GM12878 (cell line): ENCODE results near the gene CDH9. TPM values are rescaled to one million over a fixed set of nuclear protein-coding genes. Genes with fewer than 3 reads are reported as not detected.

ENCODE experiments used
- ATAC-seq: fragments of 200-7000 bp; cut with Tn5 transposase; 3 replicates; pipeline ENCODE4 v1.9.1; 2020; ENCODE audit warnings: mild to moderate bottlenecking, moderate library complexity
- BruUV-seq: library from RNA; stranded (reverse); fragments of 400-500 nt; replicated peaks from 2 replicates; lab custom pipeline; 2021; lab: Mats Ljungman, UMichigan
- CTCF ChIA-PET: fragments of 300-600 bp; sonication (Branson Sonifier 250); formaldehyde crosslinking; extraction: SDS; loops from one replicate; lab custom pipeline; 2021; ENCODE audit warnings: inconsistent platforms; lab: Yijun Ruan, JAX
- POLR2A ChIA-PET: fragments of 350-600 bp; formaldehyde crosslinking; extraction: SDS; loops from one replicate; lab custom pipeline; 2021; ENCODE audit warnings: inconsistent platforms; lab: Charles Lee
- RAD21 ChIA-PET: fragments of 300-600 bp; sonication (Branson Sonifier 250); formaldehyde crosslinking; loops from one replicate; lab custom pipeline; 2023; ENCODE audit warnings: antibody characterized with exemption; ENCODE audit not compliant: unreplicated experiment; lab: Charles Lee
- SMC1A ChIA-PET: fragments of 300-600 bp; sonication (Branson Sonifier 250); formaldehyde crosslinking; loops from one replicate; lab custom pipeline; 2023; ENCODE audit not compliant: unreplicated experiment, uncharacterized antibody; lab: Charles Lee
- DNase-seq: peaks from one replicate; pipeline ENCODE4 v3.0.0-alpha.2; 2011; ENCODE audit warnings: low read depth, low spot score
- FAIRE-seq: peaks from 3 replicates; lab custom pipeline; 2011; peaks lifted over from hg19 to GRCh38; lab: Jason Lieb, UNC
- H2AFZ ChIP-seq: 2 replicates; pipeline ENCODE4 v1.6.0; 2011; ENCODE audit warnings: low read depth, low read length, control low read depth; ENCODE audit not compliant: control insufficient read depth
- H3K27ac ChIP-seq: 2 replicates; pipeline ENCODE4 v1.5.1; 2011; ENCODE audit warnings: control low read depth; ENCODE audit not compliant: control insufficient read depth, insufficient read depth
- H3K27me3 ChIP-seq, 2 experiments: replicated peaks in 1 of 2; 2 replicates each; pipeline versions ENCODE4 v1.6.0 to v1.6.1; 2011; ENCODE audit warnings: low read length in 1 of 2; ENCODE audit not compliant: control insufficient read depth in 2 of 2, insufficient read depth in 2 of 2
- H3K36me3 ChIP-seq, 2 experiments: 2 replicates each; pipeline ENCODE4 v1.5.1; 2011; ENCODE audit warnings: low read length in 1 of 2; ENCODE audit not compliant: control insufficient read depth in 2 of 2, insufficient read depth in 2 of 2
- H3K4me1 ChIP-seq: 2 replicates; pipeline ENCODE4 v1.6.1; 2011; ENCODE audit warnings: mild to moderate bottlenecking, low read length, moderate library complexity, mixed read lengths; ENCODE audit not compliant: control insufficient read depth, insufficient read depth
- H3K4me2 ChIP-seq: 2 replicates; pipeline ENCODE4 v1.6.0; 2011; ENCODE audit warnings: control low read depth; ENCODE audit not compliant: control insufficient read depth, insufficient read depth
- H3K4me3 ChIP-seq: fragments of 200-600 bp; sonication (generic); 2 replicates; pipeline ENCODE4 v1.5.1; 2016
- H3K79me2 ChIP-seq: 2 replicates; pipeline ENCODE4 v1.6.0; 2011; ENCODE audit warnings: low read length; ENCODE audit not compliant: control insufficient read depth, insufficient read depth
- H3K9ac ChIP-seq: 2 replicates; pipeline ENCODE4 v1.8.0; 2011; ENCODE audit warnings: low read length, control low read depth, mixed read lengths; ENCODE audit not compliant: control insufficient read depth, insufficient read depth
- H3K9me3 ChIP-seq: replicated peaks from 3 replicates; pipeline ENCODE4 v1.5.1; 2011; ENCODE audit warnings: mild to moderate bottlenecking, low read length; ENCODE audit not compliant: control insufficient read depth, insufficient read depth
- H4K20me1 ChIP-seq: 2 replicates; pipeline ENCODE4 v1.6.0; 2011; ENCODE audit not compliant: control insufficient read depth, insufficient read depth
- IKZF1 ChIP-seq: fragments of 450-650 bp; conservative IDR thresholded peaks from 2 replicates; pipeline ENCODE4 v1.6.1; 2017; ENCODE audit warnings: antibody characterized with exemption, mild to moderate bottlenecking
- KAT2A ChIP-seq: conservative IDR thresholded peaks from 2 replicates; pipeline ENCODE4 v1.6.1; 2011; ENCODE audit warnings: low read depth, low read length; ENCODE audit not compliant: control insufficient read depth
- MEF2A ChIP-seq: IDR thresholded peaks from 2 replicates; pipeline ENCODE4 v1.6.1; 2011; ENCODE audit warnings: low read depth, mild to moderate bottlenecking, low read length, moderate library complexity; ENCODE audit not compliant: insufficient read depth
- MYC ChIP-seq: IDR thresholded peaks from 2 replicates; pipeline ENCODE4 v1.6.1; 2011; ENCODE audit warnings: mild to moderate bottlenecking, low read length, moderate library complexity, inconsistent platforms; ENCODE audit not compliant: insufficient read depth, insufficient replicate concordance, insufficient read length, severe bottlenecking
- NR2C2 ChIP-seq: IDR thresholded peaks from 2 replicates; pipeline ENCODE4 v1.6.1; 2011; ENCODE audit warnings: borderline replicate concordance, low read depth; ENCODE audit not compliant: control insufficient read depth, insufficient read length
- NR2F1 ChIP-seq: fragments of 450-650 bp; conservative IDR thresholded peaks from 2 replicates; pipeline ENCODE4 v1.6.1; 2017; ENCODE audit warnings: mild to moderate bottlenecking
- PBX3 ChIP-seq: IDR thresholded peaks from 2 replicates; pipeline ENCODE4 v1.6.1; 2011; ENCODE audit warnings: mild to moderate bottlenecking, low read depth, low read length, moderate library complexity; ENCODE audit not compliant: insufficient replicate concordance
- PML ChIP-seq: IDR thresholded peaks from 2 replicates; pipeline ENCODE4 v1.6.1; 2012; ENCODE audit warnings: low read length, inconsistent platforms
- RBBP5 ChIP-seq: fragments of 200-600 bp; sonication (generic); conservative IDR thresholded peaks from 2 replicates; pipeline ENCODE4 v1.6.1; 2016
- RFX5 ChIP-seq: IDR thresholded peaks from 2 replicates; pipeline ENCODE4 v1.6.1; 2011; ENCODE audit warnings: low read depth, low read length, improper control_type of control experiment
- SIN3A ChIP-seq: IDR thresholded peaks from 2 replicates; pipeline ENCODE4 v1.6.1; 2012; ENCODE audit warnings: low read depth, low read length, improper control_type of control experiment
- SREBF1 ChIP-seq: IDR thresholded peaks from 2 replicates; pipeline ENCODE4 v1.6.1; 2012; ENCODE audit warnings: mild to moderate bottlenecking, low read length
- SUZ12 ChIP-seq: fragments of 200-600 bp; sonication (generic); IDR thresholded peaks from one replicate; pipeline ENCODE4 v1.6.1; 2018; ENCODE audit warnings: antibody characterized with exemption, mild to moderate bottlenecking; ENCODE audit not compliant: unreplicated experiment
- WRNIP1 ChIP-seq: IDR thresholded peaks from 2 replicates; pipeline ENCODE4 v1.6.1; 2011; ENCODE audit warnings: low read depth, low read length, improper control_type of control experiment, borderline replicate concordance
- ZNF384 ChIP-seq: IDR thresholded peaks from 2 replicates; pipeline ENCODE4 v1.6.1; 2012; ENCODE audit warnings: low read depth, mild to moderate bottlenecking, low read length, improper control_type of control experiment, borderline replicate concordance
- ZNF592 ChIP-seq: fragments of 450-650 bp; IDR thresholded peaks from 2 replicates; pipeline ENCODE4 v1.6.1; 2017; ENCODE audit warnings: mild to moderate bottlenecking, moderate library complexity
- in situ Hi-C: fragments of 300-500 bp; cut with MboI; formaldehyde crosslinking; loops from 9 replicates; pipeline ENCODE4 v1.14.3; 2018; ENCODE audit warnings: mixed read lengths
- intact Hi-C: fragments of 100-400 bp; cut with micrococcal nuclease; formaldehyde crosslinking; loops from one replicate; pipeline ENCODE4 v1.14.2; 2022; ENCODE audit not compliant: unreplicated experiment
- polyA plus RNA-seq, 11 experiments: library from polyadenylated mRNA; depleted of rRNA in 4 of 11; unstranded in 6 of 11; stranded (reverse) in 5 of 11; fragments of >200 nt; fragmentation: Nextera tagmentation in 4 of 11; fragmentation: Illumina TruSeq in 1 of 11; extraction: Ambion mirVana in 4 of 11; extraction: Trizol in 1 of 11; gene quantifications; 1 replicate in 1 of 11; 2 replicates in 10 of 11; pipeline versions ENCODE4 v1.2.1 to v1.2.3, GENCODE V29; 2011 to 2016; ENCODE audit warnings: inconsistent platforms in 2 of 11, missing spikeins in 2 of 11, low read depth in 1 of 11
- total RNA-seq, 4 experiments: library from RNA; depleted of rRNA in 3 of 4; stranded (reverse); fragments of >200 nt in 3 of 4; fragmentation: Illumina TruSeq in 1 of 4; extraction: Trizol in 1 of 4; gene quantifications; 2 replicates each; pipeline versions ENCODE4 v1.2.1 to v1.2.3, GENCODE V29; 2013 to 2021
- TF ChIP-seq, protein P1 (sequence below): IDR thresholded peaks from 2 replicates; pipeline ENCODE4 v1.6.1; 2011; ENCODE audit warnings: borderline replicate concordance, low read depth, mild to moderate bottlenecking, moderate library complexity, mixed read lengths, low read length; ENCODE audit not compliant: insufficient read depth; ENCODE audit errors: extremely low read length

CDH9 gene
- total and polyA plus RNA-seq, 10 of the 15 experiments (the other 5 are each of a cell fraction or from before 2014, with no cell fraction given) = not detected

DNA sequence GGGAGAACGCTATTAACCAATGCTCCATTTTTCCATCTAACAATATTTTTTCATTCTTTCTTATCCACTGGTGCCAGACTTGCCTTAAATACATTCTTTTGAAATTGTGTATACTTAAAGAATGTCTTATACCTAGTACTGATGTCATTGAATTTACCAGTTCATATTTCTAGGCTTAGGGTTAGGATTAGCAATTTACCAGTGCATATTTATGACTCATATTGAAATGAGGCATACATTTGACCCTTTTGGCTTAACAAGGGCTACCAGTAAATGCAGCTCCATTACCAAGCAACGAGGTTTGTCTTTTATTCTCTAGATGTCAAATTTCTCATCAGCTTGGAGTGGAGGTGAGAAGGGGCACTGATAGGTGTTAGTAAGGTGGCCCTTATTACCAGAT lies 89.5 kb downstream of the CDH9 start (continued):
- no peak for TF ChIP-seq ZNF592
- no peak for TF ChIP-seq ZNF384
- no peak for TF ChIP-seq IKZF1
- no peak for TF ChIP-seq WRNIP1
- TF ChIP-seq, all 136 proteins: peak for 0

GRCh38 chr5:26945901-26946300 lies 92.5 kb downstream of the CDH9 start:
- no peak overlapping the region for H3K4me2 ChIP-seq
- H3K9me3 ChIP-seq = no peaks in the 10 kb centered on the region
- ATAC-seq = no peak
- CTCF ChIA-PET = interaction anchor here (1.6 kb wide), 1 partner anchor 15 kb away, joined by 3 read pairs; no protein-coding TSS in a partner anchor
- no peak overlapping the region for H3K4me3 ChIP-seq
- H3K27ac ChIP-seq = no peak overlapping the region
- no peaks in the 10 kb centered on the region for H4K20me1 ChIP-seq
- no peaks in the 10 kb centered on the region for H3K36me3 ChIP-seq
- SMC1A ChIA-PET = no interaction called here
- POLR2A ChIA-PET = no interaction called here
- RAD21 ChIA-PET = no interaction called here
- intact Hi-C loops = no loop called here
- no peaks in the 10 kb centered on the region for H3K79me2 ChIP-seq
- H3K9ac ChIP-seq = no peak overlapping the region
- H2AFZ ChIP-seq = no peak overlapping the region
- no peak for DNase-seq
- H3K27me3 ChIP-seq = no peaks in the 10 kb centered on the region
- in situ Hi-C loops = no loop called here
- FAIRE-seq = no peak
- BruUV-seq = no TSS peak
- no peaks in the 10 kb centered on the region for H3K4me1 ChIP-seq
- no peak for TF ChIP-seq PBX3
- TF ChIP-seq NR2C2 = no peak
- no peak for TF ChIP-seq MYC
- TF ChIP-seq KAT2A = no peak
- no peak for TF ChIP-seq SIN3A
- TF ChIP-seq MEF2A = no peak
- no peak for TF ChIP-seq RBBP5
- TF ChIP-seq, protein P1, sequence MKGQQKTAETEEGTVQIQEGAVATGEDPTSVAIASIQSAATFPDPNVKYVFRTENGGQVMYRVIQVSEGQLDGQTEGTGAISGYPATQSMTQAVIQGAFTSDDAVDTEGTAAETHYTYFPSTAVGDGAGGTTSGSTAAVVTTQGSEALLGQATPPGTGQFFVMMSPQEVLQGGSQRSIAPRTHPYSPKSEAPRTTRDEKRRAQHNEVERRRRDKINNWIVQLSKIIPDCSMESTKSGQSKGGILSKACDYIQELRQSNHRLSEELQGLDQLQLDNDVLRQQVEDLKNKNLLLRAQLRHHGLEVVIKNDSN = no peak
- no peak for TF ChIP-seq PML
- no peak for TF ChIP-seq SUZ12
- no peak for TF ChIP-seq NR2F1
- TF ChIP-seq SREBF1 = no peak
- no peak for TF ChIP-seq RFX5
